GM23338 (cell line): Measurements from ENCODE around the gene ZNF385C. TPM values are rescaled to one million over a fixed set of nuclear protein-coding genes. Genes with fewer than 3 reads are reported as not detected.

Experiments
- ATAC-seq: fragments of 200-7000 bp; cut with Tn5 transposase; 3 replicates; pipeline ENCODE4 v1.9.1; 2020
- DNase-seq: peaks from one replicate; pipeline ENCODE4 v3.0.0-alpha.2; 2015; ENCODE audit warnings: low spot score
- H2AFZ ChIP-seq: fragments of 200-600 bp; sonication (generic); 2 replicates; pipeline ENCODE4 v1.8.0; 2016; ENCODE audit warnings: antibody characterized with exemption, mild to moderate bottlenecking, moderate library complexity
- H3F3A ChIP-seq: fragments of 200-600 bp; sonication (generic); replicated peaks from 2 replicates; pipeline ENCODE4 v1.8.0; 2017; ENCODE audit warnings: antibody characterized with exemption, mixed run types, low read depth
- H3K27ac ChIP-seq: fragments of 200-600 bp; sonication (generic); 2 replicates; pipeline ENCODE4 v1.6.1; 2016; ENCODE audit warnings: low read depth
- H3K27me3 ChIP-seq: fragments of 200-600 bp; sonication (generic); 2 replicates; pipeline ENCODE4 v1.8.0; 2016; ENCODE audit warnings: mild to moderate bottlenecking, mixed run types, moderate library complexity; ENCODE audit not compliant: insufficient read depth
- H3K36me3 ChIP-seq: fragments of 200-600 bp; sonication (generic); 2 replicates; pipeline ENCODE4 v1.8.0; 2016; ENCODE audit warnings: mild to moderate bottlenecking; ENCODE audit not compliant: insufficient read depth
- H3K4me1 ChIP-seq: fragments of 200-600 bp; sonication (generic); 2 replicates; pipeline ENCODE4 v1.8.0; 2016; ENCODE audit warnings: mild to moderate bottlenecking, moderate library complexity; ENCODE audit not compliant: insufficient read depth
- H3K4me2 ChIP-seq: fragments of 200-600 bp; sonication (generic); 2 replicates; pipeline ENCODE4 v1.7.1; 2017; ENCODE audit warnings: mixed run types
- H3K4me3 ChIP-seq: fragments of 200-600 bp; sonication (generic); 2 replicates; pipeline ENCODE4 v1.6.1; 2016; ENCODE audit warnings: mixed run types
- H3K79me2 ChIP-seq: fragments of 200-600 bp; sonication (generic); replicated peaks from 2 replicates; pipeline ENCODE4 v1.8.0; 2017; ENCODE audit warnings: mild to moderate bottlenecking; ENCODE audit not compliant: insufficient read depth
- H3K9me2 ChIP-seq: fragments of 200-600 bp; sonication (generic); 2 replicates; pipeline ENCODE4 v1.8.0; 2017; ENCODE audit not compliant: insufficient read depth
- H4K20me1 ChIP-seq: fragments of 200-600 bp; sonication (generic); replicated peaks from 2 replicates; pipeline ENCODE4 v1.8.0; 2017; ENCODE audit warnings: mild to moderate bottlenecking; ENCODE audit not compliant: insufficient read depth
- H3K27ac Mint-ChIP-seq: 2 replicates; pipeline ENCODE4 v1.8.0; 2020; ENCODE audit warnings: inconsistent platforms, mild to moderate bottlenecking, moderate library complexity, mixed read lengths
- H3K27me3 Mint-ChIP-seq: 3 replicates; pipeline ENCODE4 v1.8.0; 2022; ENCODE audit warnings: low read depth, mild to moderate bottlenecking, moderate library complexity, mixed read lengths, inconsistent platforms; ENCODE audit not compliant: insufficient read depth, poor library complexity
- H3K36me3 Mint-ChIP-seq: 3 replicates; pipeline ENCODE4 v1.8.0; 2021; ENCODE audit warnings: low read depth, mild to moderate bottlenecking, inconsistent platforms, moderate library complexity, mixed read lengths
- H3K4me1 Mint-ChIP-seq: 3 replicates; pipeline ENCODE4 v1.8.0; 2020; ENCODE audit warnings: mild to moderate bottlenecking, inconsistent platforms, mixed read lengths
- H3K4me3 Mint-ChIP-seq: 3 replicates; pipeline ENCODE4 v1.8.0; 2021; ENCODE audit warnings: moderate library complexity, mild to moderate bottlenecking, inconsistent platforms, mixed read lengths
- H3K9me3 Mint-ChIP-seq: 3 replicates; pipeline ENCODE4 v1.8.0; 2020; ENCODE audit warnings: moderate library complexity, mild to moderate bottlenecking, inconsistent platforms, mixed read lengths
- CREB1 ChIP-seq: fragments of 250-450 bp; sonication (Bioruptor Pico); IDR thresholded peaks from 2 replicates; pipeline ENCODE4 v1.5.0; 2020; ENCODE audit warnings: low read depth, mild to moderate bottlenecking, moderate library complexity
- ETS1 ChIP-seq: IDR thresholded peaks from 2 replicates; pipeline ENCODE4 v1.6.1; 2016; ENCODE audit warnings: antibody characterized with exemption
- EZH2 ChIP-seq: fragments of 200-600 bp; sonication (generic); IDR thresholded peaks from one replicate; pipeline ENCODE4 v1.8.0; 2017; ENCODE audit warnings: antibody characterized with exemption, mild to moderate bottlenecking, low read depth; ENCODE audit not compliant: unreplicated experiment
- EZH2phosphoT487 ChIP-seq: fragments of 200-600 bp; sonication (generic); IDR thresholded peaks from one replicate; pipeline ENCODE4 v1.8.1; 2018; ENCODE audit warnings: antibody characterized with exemption; ENCODE audit not compliant: unreplicated experiment
- JUNB ChIP-seq: IDR thresholded peaks from one replicate; pipeline ENCODE4 v1.6.1; 2016; ENCODE audit warnings: antibody characterized with exemption; ENCODE audit not compliant: unreplicated experiment
- NANOG ChIP-seq: IDR thresholded peaks from 2 replicates; pipeline ENCODE4 v1.6.1; 2016; ENCODE audit warnings: antibody characterized with exemption, borderline replicate concordance
- POLR2AphosphoS5 ChIP-seq: IDR thresholded peaks from 2 replicates; pipeline ENCODE4 v1.6.1; 2016; ENCODE audit warnings: antibody characterized with exemption, low read depth
- STAT1 ChIP-seq: IDR thresholded peaks from one replicate; pipeline ENCODE4 v1.6.1; 2016; ENCODE audit warnings: antibody characterized with exemption; ENCODE audit not compliant: unreplicated experiment
- ZNF114 ChIP-seq: fragments of 250-450 bp; sonication (Bioruptor Pico); IDR thresholded peaks from 2 replicates; pipeline ENCODE4 v1.5.0; 2020; ENCODE audit warnings: mild to moderate bottlenecking, moderate library complexity
- ZNF331 ChIP-seq: fragments of 250-450 bp; sonication (Bioruptor Pico); IDR thresholded peaks from 2 replicates; pipeline ENCODE4 v1.5.0; 2020; ENCODE audit warnings: low read depth, mild to moderate bottlenecking, moderate library complexity
- ZNF462 ChIP-seq: fragments of 250-450 bp; sonication (Bioruptor Pico); IDR thresholded peaks from 2 replicates; pipeline ENCODE4 v1.5.0; 2020; ENCODE audit warnings: mild to moderate bottlenecking, moderate library complexity
- polyA plus RNA-seq: library from polyadenylated mRNA; unstranded; fragments of >200 nt; fragmentation: Nextera tagmentation; extraction: Ambion mirVana; gene quantifications from 2 replicates; pipeline ENCODE4 v1.2.1, GENCODE V29; 2016
- total RNA-seq: library from RNA; depleted of rRNA; stranded (reverse); fragments of >200 nt; shearing (Covaris generic); gene quantifications from 2 replicates; pipeline ENCODE4 v1.2.3, GENCODE V29; 2014
- TF ChIP-seq, protein P1 (sequence below), 2 experiments: fragments of 200-600 bp in 1 of 2; sonication (generic) in 1 of 2; conservative IDR thresholded peaks; 2 replicates each; pipeline versions ENCODE4 v1.5.1 to v1.6.1; 2016 to 2017; ENCODE audit warnings: antibody characterized with exemption in 2 of 2, low read depth in 2 of 2, mild to moderate bottlenecking in 2 of 2, moderate library complexity in 1 of 2
- TF ChIP-seq, protein P2 (sequence below): IDR thresholded peaks from one replicate; pipeline ENCODE4 v1.6.1; 2018; ENCODE audit warnings: antibody characterized with exemption; ENCODE audit not compliant: unreplicated experiment

ZNF385C gene
- total and polyA plus RNA-seq, 2 experiments from 2014 or later = 1.9 to 3.1 TPM

- DNase-seq (no peak), ATAC-seq (no peak)
- Histone ChIP-seq H3K4me2 (no peak overlapping the region), H3K4me1 (no peaks in the 10 kb centered on the region), H3K27me3 (no peaks in the 10 kb centered on the region), H3K9me2 (no peaks in the 10 kb centered on the region), H3K36me3 (no peaks in the 10 kb centered on the region), H4K20me1 (no peaks in the 10 kb centered on the region), H3K4me3 (no peak overlapping the region), H3F3A (no peaks in the 10 kb centered on the region), H3K79me2 (no peaks in the 10 kb centered on the region), H3K27ac (no peak overlapping the region), H2AFZ (no peak overlapping the region)
- no peaks in the 10 kb centered on the region; the same call in 2 of the 3 replicates for H3K36me3 Mint-ChIP-seq
- H3K27ac Mint-ChIP-seq = no peak overlapping the region
- TF ChIP-seq ZNF331 (CRISPR knock-in tag) = no peak
- TF ChIP-seq ZNF462 (CRISPR knock-in tag) = no peak
- TF ChIP-seq CREB1 = no peak
- TF ChIP-seq POLR2AphosphoS5 = no peak
- TF ChIP-seq, protein P1, sequence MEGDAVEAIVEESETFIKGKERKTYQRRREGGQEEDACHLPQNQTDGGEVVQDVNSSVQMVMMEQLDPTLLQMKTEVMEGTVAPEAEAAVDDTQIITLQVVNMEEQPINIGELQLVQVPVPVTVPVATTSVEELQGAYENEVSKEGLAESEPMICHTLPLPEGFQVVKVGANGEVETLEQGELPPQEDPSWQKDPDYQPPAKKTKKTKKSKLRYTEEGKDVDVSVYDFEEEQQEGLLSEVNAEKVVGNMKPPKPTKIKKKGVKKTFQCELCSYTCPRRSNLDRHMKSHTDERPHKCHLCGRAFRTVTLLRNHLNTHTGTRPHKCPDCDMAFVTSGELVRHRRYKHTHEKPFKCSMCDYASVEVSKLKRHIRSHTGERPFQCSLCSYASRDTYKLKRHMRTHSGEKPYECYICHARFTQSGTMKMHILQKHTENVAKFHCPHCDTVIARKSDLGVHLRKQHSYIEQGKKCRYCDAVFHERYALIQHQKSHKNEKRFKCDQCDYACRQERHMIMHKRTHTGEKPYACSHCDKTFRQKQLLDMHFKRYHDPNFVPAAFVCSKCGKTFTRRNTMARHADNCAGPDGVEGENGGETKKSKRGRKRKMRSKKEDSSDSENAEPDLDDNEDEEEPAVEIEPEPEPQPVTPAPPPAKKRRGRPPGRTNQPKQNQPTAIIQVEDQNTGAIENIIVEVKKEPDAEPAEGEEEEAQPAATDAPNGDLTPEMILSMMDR (conservative IDR thresholded peaks at IDR 0.05; ENCODE audit: low read depth in 2 of 2) = no peak
- TF ChIP-seq JUNB = no peak
- no peak for TF ChIP-seq EZH2
- TF ChIP-seq ETS1 = no peak
- TF ChIP-seq, protein P2, sequence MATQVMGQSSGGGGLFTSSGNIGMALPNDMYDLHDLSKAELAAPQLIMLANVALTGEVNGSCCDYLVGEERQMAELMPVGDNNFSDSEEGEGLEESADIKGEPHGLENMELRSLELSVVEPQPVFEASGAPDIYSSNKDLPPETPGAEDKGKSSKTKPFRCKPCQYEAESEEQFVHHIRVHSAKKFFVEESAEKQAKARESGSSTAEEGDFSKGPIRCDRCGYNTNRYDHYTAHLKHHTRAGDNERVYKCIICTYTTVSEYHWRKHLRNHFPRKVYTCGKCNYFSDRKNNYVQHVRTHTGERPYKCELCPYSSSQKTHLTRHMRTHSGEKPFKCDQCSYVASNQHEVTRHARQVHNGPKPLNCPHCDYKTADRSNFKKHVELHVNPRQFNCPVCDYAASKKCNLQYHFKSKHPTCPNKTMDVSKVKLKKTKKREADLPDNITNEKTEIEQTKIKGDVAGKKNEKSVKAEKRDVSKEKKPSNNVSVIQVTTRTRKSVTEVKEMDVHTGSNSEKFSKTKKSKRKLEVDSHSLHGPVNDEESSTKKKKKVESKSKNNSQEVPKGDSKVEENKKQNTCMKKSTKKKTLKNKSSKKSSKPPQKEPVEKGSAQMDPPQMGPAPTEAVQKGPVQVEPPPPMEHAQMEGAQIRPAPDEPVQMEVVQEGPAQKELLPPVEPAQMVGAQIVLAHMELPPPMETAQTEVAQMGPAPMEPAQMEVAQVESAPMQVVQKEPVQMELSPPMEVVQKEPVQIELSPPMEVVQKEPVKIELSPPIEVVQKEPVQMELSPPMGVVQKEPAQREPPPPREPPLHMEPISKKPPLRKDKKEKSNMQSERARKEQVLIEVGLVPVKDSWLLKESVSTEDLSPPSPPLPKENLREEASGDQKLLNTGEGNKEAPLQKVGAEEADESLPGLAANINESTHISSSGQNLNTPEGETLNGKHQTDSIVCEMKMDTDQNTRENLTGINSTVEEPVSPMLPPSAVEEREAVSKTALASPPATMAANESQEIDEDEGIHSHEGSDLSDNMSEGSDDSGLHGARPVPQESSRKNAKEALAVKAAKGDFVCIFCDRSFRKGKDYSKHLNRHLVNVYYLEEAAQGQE = no peak
- no peak for TF ChIP-seq NANOG
- TF ChIP-seq EZH2phosphoT487 = no peak
- no peak for TF ChIP-seq ZNF114 (CRISPR knock-in tag)
- TF ChIP-seq STAT1 = no peak
- H3K9me3 Mint-ChIP-seq = no peaks in the 10 kb centered on the region
- H3K4me1 Mint-ChIP-seq = peaks cover 13% of the 10 kb centered on the region
- no peak overlapping the region for H3K4me3 Mint-ChIP-seq
- H3K27me3 Mint-ChIP-seq = peaks cover 2% of the 10 kb centered on the region
These were observed 58.2 kb downstream of the ZNF385C start for GRCh38 chr17:42039794-42040763.
